Measurements from ENCODE around the gene SMARCAD1. TPM values are rescaled to one million over a fixed set of nuclear protein-coding genes. Genes with fewer than 3 reads are reported as not detected.

SMARCAD1 gene
- total and polyA plus RNA-seq, 2 experiments from 2014 or later: 23.8 to 86.2 TPM

GRCh38 chr4:94237271-94237670 is 29.6 kb downstream of the SMARCAD1 start:
- peaks cover 28% of the 10 kb centered on the region; the same call in 1 of the 2 replicates for H3K36me3 ChIP-seq (ENCODE audit: insufficient read depth)
- no peaks in the 10 kb centered on the region for H3K27me3 Mint-ChIP-seq (ENCODE audit: insufficient read depth, low read depth, poor library complexity)

More at GRCh38 chr4:94237271-94237670, 29.6 kb downstream of the SMARCAD1 start:
- H3K4me1 ChIP-seq (ENCODE audit: insufficient read depth): no peaks in the 10 kb centered on the region
- H3K4me3 Mint-ChIP-seq: no peak overlapping the region
- ATAC-seq (no peak), DNase-seq (ENCODE audit: low spot score) (no peak)
- no peak for TF ChIP-seq CTCF (conservative IDR thresholded peaks at IDR 0.05; ENCODE audit: low read depth in 2 of 2)
- TF ChIP-seq REST (IDR thresholded peaks at IDR 0.05; ENCODE audit: unreplicated experiment): no peak
- no peak for TF ChIP-seq STAT1 (IDR thresholded peaks at IDR 0.05; ENCODE audit: unreplicated experiment)
- no peak overlapping the region for H3K4me3 ChIP-seq
- no peaks in the 10 kb centered on the region for H3K4me1 Mint-ChIP-seq
- H3K4me2 ChIP-seq: no peak overlapping the region
- H4K20me1 ChIP-seq (replicated peaks; ENCODE audit: insufficient read depth): peaks cover 11% of the 10 kb centered on the region; the same call in 1 of the 2 replicates
- no peaks in the 10 kb centered on the region for H3K9me2 ChIP-seq (ENCODE audit: insufficient read depth)
- H3K27ac Mint-ChIP-seq: no peak overlapping the region
- H2AFZ ChIP-seq: no peak overlapping the region
- H3K36me3 Mint-ChIP-seq (ENCODE audit: low read depth): peaks cover 41% of the 10 kb centered on the region
- H3K27ac ChIP-seq (ENCODE audit: low read depth): no peak overlapping the region
- H3F3A ChIP-seq (replicated peaks; ENCODE audit: low read depth): no peaks in the 10 kb centered on the region
- H3K9me3 Mint-ChIP-seq: no peaks in the 10 kb centered on the region
- H3K27me3 ChIP-seq (ENCODE audit: insufficient read depth): no peaks in the 10 kb centered on the region
- H3K79me2 ChIP-seq (replicated peaks; ENCODE audit: insufficient read depth): peaks cover 3% of the 10 kb centered on the region; the same call in 1 of the 2 replicates

Measured in GM23338 (cell line).